IMR-90 (cell line): ENCODE measurements around the gene FAM193A. TPM values are rescaled to one million over a fixed set of nuclear protein-coding genes. Genes with fewer than 3 reads are reported as not detected.

Source experiments
- ATAC-seq: fragments of 200-7000 bp; cut with Tn5 transposase; 2 replicates; pipeline ENCODE4 v1.9.1; 2020; ENCODE audit warnings: low read depth, mild to moderate bottlenecking, moderate library complexity
- BruUV-seq: library from RNA; stranded (reverse); fragments of 400-500 nt; replicated peaks from 2 replicates; lab custom pipeline; 2021; lab: Mats Ljungman, UMichigan
- CTCF ChIA-PET: fragments of 300-600 bp; formaldehyde crosslinking; extraction: SDS; loops from one replicate; lab custom pipeline; 2021; ENCODE audit warnings: antibody characterized with exemption; lab: Yijun Ruan, JAX
- POLR2A ChIA-PET: fragments of 300-600 bp; sonication (Branson Sonifier 250); formaldehyde crosslinking; loops from one replicate; lab custom pipeline; 2022; ENCODE audit warnings: antibody characterized with exemption; ENCODE audit not compliant: unreplicated experiment; lab: Charles Lee
- DNase-seq: peaks from one replicate; pipeline ENCODE4 v3.0.0; 2013
- H2AFZ ChIP-seq: replicated peaks from 2 replicates; pipeline ENCODE3; 2013; ENCODE audit warnings: low read length, mild to moderate bottlenecking; ENCODE audit not compliant: poor library complexity
- H2AK5ac ChIP-seq: 2 replicates; pipeline ENCODE4 v1.6.1; 2013; ENCODE audit warnings: low read depth, low read length, inconsistent platforms
- H2AK9ac ChIP-seq: replicated peaks from 2 replicates; pipeline ENCODE3; 2013; ENCODE audit warnings: mild to moderate bottlenecking, low read depth, low read length, moderate library complexity; ENCODE audit not compliant: poor library complexity
- H2BK120ac ChIP-seq: 2 replicates; pipeline ENCODE4 v1.6.1; 2013; ENCODE audit warnings: low read depth, low read length, inconsistent platforms
- H2BK15ac ChIP-seq: 3 replicates; pipeline ENCODE4 v1.6.1; 2013; ENCODE audit warnings: low read depth, low read length, inconsistent platforms
- H2BK20ac ChIP-seq: 2 replicates; pipeline ENCODE4 v1.6.1; 2013; ENCODE audit warnings: low read depth, mild to moderate bottlenecking, inconsistent platforms, low read length, moderate library complexity
- H2BK5ac ChIP-seq: 2 replicates; pipeline ENCODE4 v1.6.1; 2013; ENCODE audit warnings: mild to moderate bottlenecking, low read depth, low read length, inconsistent platforms; ENCODE audit not compliant: poor library complexity, severe bottlenecking
- H3K14ac ChIP-seq: replicated peaks from 2 replicates; pipeline ENCODE4 v1.6.1; 2013; ENCODE audit warnings: low read depth, low read length, inconsistent platforms
- H3K18ac ChIP-seq: 2 replicates; pipeline ENCODE4 v1.6.1; 2013; ENCODE audit warnings: low read depth, low read length, control low read depth
- H3K23ac ChIP-seq: 2 replicates; pipeline ENCODE4 v1.6.1; 2013; ENCODE audit warnings: low read depth, low read length, inconsistent platforms
- H3K27ac ChIP-seq: 2 replicates; pipeline ENCODE4 v1.5.1; 2013; ENCODE audit warnings: mild to moderate bottlenecking, control low read depth, low read length; ENCODE audit not compliant: insufficient read depth
- H3K27me3 ChIP-seq: 2 replicates; pipeline ENCODE4 v1.6.1; 2013; ENCODE audit warnings: low read length; ENCODE audit not compliant: control insufficient read depth, insufficient read depth
- H3K36me3 ChIP-seq: 2 replicates; pipeline ENCODE4 v1.6.1; 2013; ENCODE audit warnings: low read length, mixed read lengths; ENCODE audit not compliant: control insufficient read depth, insufficient read depth
- H3K4ac ChIP-seq: 2 replicates; pipeline ENCODE4 v1.6.1; 2013; ENCODE audit warnings: low read depth, low read length, inconsistent platforms
- H3K4me1 ChIP-seq: 2 replicates; pipeline ENCODE4 v1.6.1; 2013; ENCODE audit warnings: low read length, mixed read lengths; ENCODE audit not compliant: control insufficient read depth, insufficient read depth
- H3K4me2 ChIP-seq: 2 replicates; pipeline ENCODE4 v1.6.1; 2013; ENCODE audit warnings: low read depth, mild to moderate bottlenecking, control low read depth, low read length, moderate library complexity
- H3K4me3 ChIP-seq: 2 replicates; pipeline ENCODE4 v1.5.1; 2013; ENCODE audit warnings: low read depth, mild to moderate bottlenecking, control low read depth, low read length, moderate library complexity; ENCODE audit not compliant: insufficient read depth
- H3K56ac ChIP-seq: 2 replicates; pipeline ENCODE4 v1.6.1; 2013; ENCODE audit warnings: low read length, inconsistent platforms; ENCODE audit not compliant: insufficient read depth; ENCODE audit errors: extremely low read depth
- H3K79me1 ChIP-seq, 2 experiments: 2 replicates each; pipeline ENCODE4 v1.6.1; 2013; ENCODE audit warnings: low read length in 2 of 2, inconsistent platforms in 1 of 2, low read depth in 1 of 2
- H3K9ac ChIP-seq: 2 replicates; pipeline ENCODE4 v1.6.1; 2013; ENCODE audit warnings: low read depth, low read length, control low read depth
- H3K9me1 ChIP-seq: 2 replicates; pipeline ENCODE4 v1.6.1; 2013; ENCODE audit warnings: low read length, inconsistent platforms; ENCODE audit not compliant: insufficient read depth
- H3K9me3 ChIP-seq: 2 replicates; pipeline ENCODE4 v1.6.1; 2013; ENCODE audit warnings: low read length; ENCODE audit not compliant: control insufficient read depth, insufficient read depth
- H4K20me1 ChIP-seq: 2 replicates; pipeline ENCODE4 v1.6.1; 2013; ENCODE audit warnings: low read length, inconsistent platforms; ENCODE audit not compliant: insufficient read depth
- H4K5ac ChIP-seq: 2 replicates; pipeline ENCODE4 v1.6.1; 2013; ENCODE audit warnings: mild to moderate bottlenecking, low read depth, low read length, control low read depth
- H4K8ac ChIP-seq, 2 experiments: 2 replicates each; pipeline ENCODE4 v1.6.1; 2013; ENCODE audit warnings: low read depth in 2 of 2, low read length in 2 of 2, control low read depth in 1 of 2, inconsistent platforms in 1 of 2
- H4K91ac ChIP-seq: 2 replicates; pipeline ENCODE4 v1.6.1; 2013; ENCODE audit warnings: low read depth, low read length, inconsistent platforms; ENCODE audit not compliant: insufficient read depth
- CEBPB ChIP-seq: IDR thresholded peaks from 2 replicates; pipeline ENCODE4 v1.6.1; 2012; ENCODE audit warnings: low read depth, low read length, improper control_type of control experiment
- ELK1 ChIP-seq: fragments of 150-350 bp; IDR thresholded peaks from 2 replicates; pipeline ENCODE4 v1.6.1; 2016; ENCODE audit warnings: low read depth, mild to moderate bottlenecking, low read length, moderate library complexity, borderline replicate concordance
- FOS ChIP-seq: fragments of 150-350 bp; IDR thresholded peaks from 2 replicates; pipeline ENCODE4 v1.6.1; 2016; ENCODE audit warnings: low read depth, low read length
- MAZ ChIP-seq: IDR thresholded peaks from 2 replicates; pipeline ENCODE4 v1.6.1; 2012; ENCODE audit warnings: low read depth, mild to moderate bottlenecking, low read length, improper control_type of control experiment, moderate library complexity, borderline replicate concordance
- MXI1 ChIP-seq: IDR thresholded peaks from 2 replicates; pipeline ENCODE4 v1.6.1; 2012; ENCODE audit warnings: low read depth, mild to moderate bottlenecking, low read length, moderate library complexity, borderline replicate concordance
- NFE2L2 ChIP-seq: fragments of 150-350 bp; IDR thresholded peaks from 2 replicates; pipeline ENCODE4 v1.6.1; 2016; ENCODE audit warnings: low read depth, mild to moderate bottlenecking, low read length
- POLR2A ChIP-seq: IDR thresholded peaks from 2 replicates; pipeline ENCODE4 v1.6.1; 2012; ENCODE audit warnings: mild to moderate bottlenecking, low read depth, low read length
- RCOR1 ChIP-seq: IDR thresholded peaks from 2 replicates; pipeline ENCODE4 v1.6.1; 2012; ENCODE audit warnings: mild to moderate bottlenecking, low read length, improper control_type of control experiment; ENCODE audit not compliant: insufficient replicate concordance
- RFX5 ChIP-seq: IDR thresholded peaks from 2 replicates; pipeline ENCODE4 v1.8.0; 2012; ENCODE audit warnings: low read depth, mild to moderate bottlenecking, low read length, moderate library complexity
- USF2 ChIP-seq: fragments of 150-350 bp; IDR thresholded peaks from 2 replicates; pipeline ENCODE4 v1.6.1; 2017; ENCODE audit warnings: mild to moderate bottlenecking, antibody characterized with exemption, low read length, low read depth
- WGBS, 2 experiments: methylation state at CpG; one replicate each; pipeline versions ENCODE4 v1.1.5 to v1.1.7; 2013; ENCODE audit warnings: missing lambda C conversion rate in 2 of 2; ENCODE audit not compliant: insufficient read length in 1 of 2; ENCODE audit errors: extremely low coverage in 2 of 2; 5-methylcytosine and 5-hydroxymethylcytosine counted together
- dilution Hi-C: fragments of 300-500 bp; cut with HindIII; formaldehyde crosslinking; loops from one replicate; pipeline ENCODE4 v1.14.3; 2018; ENCODE audit warnings: low sequenced_read_pairs; ENCODE audit not compliant: unreplicated experiment
- in situ Hi-C: fragments of 300-500 bp; cut with MboI; formaldehyde crosslinking; loops from 3 replicates; pipeline ENCODE4 v1.14.3; 2019; ENCODE audit warnings: low sequenced_read_pairs, inconsistent platforms, mixed read lengths
- intact Hi-C: fragments of 100-400 bp; cut with micrococcal nuclease; formaldehyde crosslinking; loops from 2 replicates; pipeline ENCODE4 v1.10.0; 2022
- polyA plus RNA-seq, 3 experiments: library from polyadenylated mRNA; depleted of rRNA; stranded (reverse); fragments of >200 nt; gene quantifications; 2 replicates each; pipeline ENCODE4 v1.2.3, GENCODE V29; 2012; ENCODE audit warnings: low replicate concordance in 1 of 3
- total RNA-seq: library from RNA; depleted of rRNA; stranded (reverse); fragments of >200 nt; gene quantifications from 2 replicates; pipeline ENCODE4 v1.2.3, GENCODE V29; 2012

Gene FAM193A
- total and polyA plus RNA-seq, 2 of the 4 experiments (the other 2 are of a cell fraction): 6.8 to 11.0 TPM

GRCh38 chr4:2579910-2580309 lies 43.5 kb downstream of the FAM193A start:
- no peak overlapping the region for H2AFZ ChIP-seq
- ChIA-PET CTCF (no interaction called here), POLR2A (no interaction called here)
- H4K8ac ChIP-seq: no peak overlapping the region
- no peak overlapping the region for H3K27ac ChIP-seq
- intact Hi-C loops: no loop called here
- H3K4me1 ChIP-seq: peaks cover 5% of the 10 kb centered on the region
- H3K9me3 ChIP-seq: no peaks in the 10 kb centered on the region
- TF ChIP-seq POLR2A (no peak), USF2 (no peak), NFE2L2 (no peak), RFX5 (no peak), FOS (no peak), MXI1 (no peak), ELK1 (no peak), CEBPB (no peak), MAZ (no peak), RCOR1 (no peak)
- no peak overlapping the region for H4K5ac ChIP-seq
- H4K91ac ChIP-seq: no peak overlapping the region
- H2AK5ac ChIP-seq: no peak overlapping the region
- no peak overlapping the region for H2BK15ac ChIP-seq
- no peaks in the 10 kb centered on the region for H3K36me3 ChIP-seq
- H3K4me3 ChIP-seq: no peak overlapping the region
- dilution Hi-C loops: no loop called here
- H3K27me3 ChIP-seq: no peaks in the 10 kb centered on the region
- no peak overlapping the region for H2BK120ac ChIP-seq
- no peak overlapping the region for H3K18ac ChIP-seq
- no peak overlapping the region for H3K4me2 ChIP-seq
- H2AK9ac ChIP-seq: no peak overlapping the region
- H3K79me1 ChIP-seq: peaks cover 29 to 72% of the 10 kb centered on the region in 2 experiments
- no CpG with 5 or more reads among the region's 5 CpGs for WGBS, 2 experiments
- no peak overlapping the region for H3K4ac ChIP-seq
- H3K56ac ChIP-seq: no peak overlapping the region
- in situ Hi-C loops: no loop called here
- H3K23ac ChIP-seq: no peak overlapping the region
- no peak overlapping the region for H3K9ac ChIP-seq
- H3K9me1 ChIP-seq: peaks cover 11% of the 10 kb centered on the region
- H2BK5ac ChIP-seq: no peak overlapping the region
- BruUV-seq: no TSS peak
- H3K14ac ChIP-seq: no peak overlapping the region
- ATAC-seq (no peak), DNase-seq (no peak)
- H4K20me1 ChIP-seq: peaks cover 87% of the 10 kb centered on the region
- no peak overlapping the region for H2BK20ac ChIP-seq
